ENCODE results near the gene RGCC. TPM values are rescaled to one million over a fixed set of nuclear protein-coding genes. Genes with fewer than 3 reads are reported as not detected.

The RGCC gene
- total RNA-seq, 2 donors from 2014 or later, result 66.3 to 112 TPM

DNA sequence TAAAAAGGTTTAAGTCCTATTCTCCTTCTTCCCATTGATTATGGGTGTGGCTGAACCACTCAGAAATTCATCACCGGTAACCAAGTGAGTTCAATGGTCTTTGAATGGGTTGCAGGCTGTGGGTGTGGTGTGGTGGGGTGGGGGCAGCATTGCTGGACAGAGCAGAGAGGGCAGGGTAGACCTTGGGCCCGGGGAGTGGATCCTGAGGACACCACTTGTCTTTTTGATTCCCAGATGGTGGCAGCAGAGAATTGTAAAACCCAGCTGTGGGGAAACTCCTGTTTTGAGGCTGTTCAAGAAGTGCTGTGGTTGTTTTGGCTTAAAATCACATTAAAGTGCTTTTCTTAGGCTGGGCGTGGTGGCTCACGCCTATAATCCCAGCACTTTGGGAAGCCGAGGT is 45.8 kb upstream of the RGCC start:
- no peaks in the 10 kb centered on the region for H3K4me1 ChIP-seq
- DNase-seq (peak in 1 of 4 donors; percentile 13), ATAC-seq (no peak)
- intact Hi-C loops (cut with DNase I), result no loop called here
- TF ChIP-seq POLR2A (IDR thresholded peaks at IDR 0.05), result no peak
- TF ChIP-seq, protein P1, sequence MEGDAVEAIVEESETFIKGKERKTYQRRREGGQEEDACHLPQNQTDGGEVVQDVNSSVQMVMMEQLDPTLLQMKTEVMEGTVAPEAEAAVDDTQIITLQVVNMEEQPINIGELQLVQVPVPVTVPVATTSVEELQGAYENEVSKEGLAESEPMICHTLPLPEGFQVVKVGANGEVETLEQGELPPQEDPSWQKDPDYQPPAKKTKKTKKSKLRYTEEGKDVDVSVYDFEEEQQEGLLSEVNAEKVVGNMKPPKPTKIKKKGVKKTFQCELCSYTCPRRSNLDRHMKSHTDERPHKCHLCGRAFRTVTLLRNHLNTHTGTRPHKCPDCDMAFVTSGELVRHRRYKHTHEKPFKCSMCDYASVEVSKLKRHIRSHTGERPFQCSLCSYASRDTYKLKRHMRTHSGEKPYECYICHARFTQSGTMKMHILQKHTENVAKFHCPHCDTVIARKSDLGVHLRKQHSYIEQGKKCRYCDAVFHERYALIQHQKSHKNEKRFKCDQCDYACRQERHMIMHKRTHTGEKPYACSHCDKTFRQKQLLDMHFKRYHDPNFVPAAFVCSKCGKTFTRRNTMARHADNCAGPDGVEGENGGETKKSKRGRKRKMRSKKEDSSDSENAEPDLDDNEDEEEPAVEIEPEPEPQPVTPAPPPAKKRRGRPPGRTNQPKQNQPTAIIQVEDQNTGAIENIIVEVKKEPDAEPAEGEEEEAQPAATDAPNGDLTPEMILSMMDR (IDR thresholded peaks at IDR 0.05), result peak in 1 of 7 experiments; percentile 15
- H3K27me3 ChIP-seq, result no peaks in the 10 kb centered on the region
- WGBS, 2 donors, result 54 to 56% methylated on average over 5 of the region's 5 CpGs
- H3K9me3 ChIP-seq, result no peaks in the 10 kb centered on the region
- H3K36me3 ChIP-seq (replicated peaks in 1 of 2; ENCODE audit: insufficient read depth in 1 of 2, low read depth in 2 of 2), result no peaks in the 10 kb centered on the region
- H3K27ac ChIP-seq, result no peak overlapping the region
- no peak overlapping the region for H3K4me3 ChIP-seq

DNA sequence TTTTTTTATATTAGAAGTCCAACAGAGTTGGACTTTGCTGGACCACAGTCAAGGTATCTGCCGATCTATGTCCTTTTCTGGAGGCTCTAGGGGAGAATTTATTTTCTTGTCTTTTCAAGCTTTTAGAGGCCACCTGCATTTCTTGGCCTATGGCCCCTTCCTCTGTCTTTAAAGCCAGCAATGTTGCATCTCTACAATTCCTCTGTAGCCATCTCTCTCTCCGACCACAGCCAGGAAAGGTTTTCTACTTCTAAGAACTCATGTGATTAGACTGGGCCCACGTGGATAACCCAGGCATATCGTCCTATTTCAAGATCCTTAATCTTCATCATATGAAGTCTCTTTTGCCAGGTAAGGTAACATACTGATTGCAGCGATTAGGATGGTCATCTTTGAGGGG is 43.5 kb upstream of the RGCC start:
- H3K27me3 ChIP-seq, result no peaks in the 10 kb centered on the region
- intact Hi-C loops (cut with DNase I), result no loop called here

DNA sequence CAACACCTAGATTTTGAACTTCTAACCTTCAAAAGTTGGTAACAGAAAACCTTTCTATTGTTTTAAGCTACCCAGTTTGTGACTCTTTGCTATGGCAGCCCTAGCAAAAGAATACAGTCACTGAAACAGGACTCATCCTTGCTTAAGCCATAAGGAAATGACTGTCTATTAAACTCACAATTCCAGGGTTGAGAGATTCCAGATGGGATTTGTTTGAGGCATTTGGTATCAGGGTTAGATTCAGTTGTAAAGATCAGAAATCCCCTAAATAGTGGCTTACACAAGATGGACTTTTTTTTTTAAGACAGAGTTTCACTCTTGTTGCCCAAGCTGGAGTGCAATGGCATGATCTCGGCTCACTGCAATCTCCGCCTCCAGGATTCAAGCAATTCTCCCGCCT is 41.1 kb upstream of the RGCC start:
- WGBS, 2 donors, result 29 to 89% methylated on average over 3 of the region's 3 CpGs
- Histone ChIP-seq H3K27me3 (no peaks in the 10 kb centered on the region), H3K27ac (no peak overlapping the region), H3K4me1 (no peaks in the 10 kb centered on the region), H3K9me3 (no peaks in the 10 kb centered on the region), H3K36me3 (replicated peaks in 1 of 2; ENCODE audit: insufficient read depth in 1 of 2, low read depth in 2 of 2) (no peaks in the 10 kb centered on the region), H3K4me3 (no peak overlapping the region)
- TF ChIP-seq, protein P1 (IDR thresholded peaks at IDR 0.05), result no peak
- no peak for TF ChIP-seq POLR2A (IDR thresholded peaks at IDR 0.05)
- ATAC-seq (no peak), DNase-seq (no peak)
- intact Hi-C loops (cut with DNase I), result no loop called here

More for the DNA sequence above, 43.5 kb upstream of the RGCC start:
- ATAC-seq (no peak), DNase-seq (no peak)
- Histone ChIP-seq H3K4me1 (no peaks in the 10 kb centered on the region), H3K9me3 (no peaks in the 10 kb centered on the region), H3K4me3 (no peak overlapping the region), H3K36me3 (replicated peaks in 1 of 2; ENCODE audit: insufficient read depth in 1 of 2, low read depth in 2 of 2) (no peaks in the 10 kb centered on the region), H3K27ac (no peak overlapping the region)
- 87 to 89% methylated on average over 5 of the region's 5 CpGs for WGBS, 2 donors
- TF ChIP-seq POLR2A (IDR thresholded peaks at IDR 0.05), result no peak
- TF ChIP-seq, protein P1 (IDR thresholded peaks at IDR 0.05), result no peak

DNA sequence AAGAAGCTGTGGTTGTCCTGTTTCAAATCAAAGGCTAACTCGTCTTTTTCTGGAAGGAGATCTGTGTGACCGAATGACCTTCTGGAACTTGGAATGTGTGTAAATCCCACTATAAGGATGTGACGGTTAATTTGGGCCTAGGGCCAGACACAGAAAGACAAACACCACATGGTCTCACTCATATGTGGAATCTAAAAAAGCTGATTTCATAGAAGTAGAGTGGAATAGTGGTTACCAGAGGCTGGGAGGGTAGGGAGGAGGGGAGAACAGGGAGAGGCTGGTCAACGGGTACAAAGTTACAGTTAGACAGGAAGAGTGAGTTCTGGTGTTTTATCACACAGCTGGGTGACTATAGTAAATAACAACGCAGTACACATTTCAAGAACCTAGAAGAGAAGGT is 39.3 kb upstream of the RGCC start:
- no peak for ATAC-seq
- TF ChIP-seq, protein P1 (IDR thresholded peaks at IDR 0.05), result no peak
- TF ChIP-seq POLR2A (IDR thresholded peaks at IDR 0.05), result no peak
- Histone ChIP-seq H3K9me3 (no peaks in the 10 kb centered on the region), H3K27ac (no peak overlapping the region), H3K4me3 (no peak overlapping the region), H3K36me3 (replicated peaks in 1 of 2; ENCODE audit: insufficient read depth in 1 of 2, low read depth in 2 of 2) (no peaks in the 10 kb centered on the region), H3K4me1 (peaks cover 4% of the 10 kb centered on the region), H3K27me3 (no peaks in the 10 kb centered on the region)
- intact Hi-C loops (cut with DNase I), result no loop called here
- 51 to 52% methylated on average over 5 of the region's 5 CpGs for WGBS, 2 donors
- DNase-seq, result no peak

DNA sequence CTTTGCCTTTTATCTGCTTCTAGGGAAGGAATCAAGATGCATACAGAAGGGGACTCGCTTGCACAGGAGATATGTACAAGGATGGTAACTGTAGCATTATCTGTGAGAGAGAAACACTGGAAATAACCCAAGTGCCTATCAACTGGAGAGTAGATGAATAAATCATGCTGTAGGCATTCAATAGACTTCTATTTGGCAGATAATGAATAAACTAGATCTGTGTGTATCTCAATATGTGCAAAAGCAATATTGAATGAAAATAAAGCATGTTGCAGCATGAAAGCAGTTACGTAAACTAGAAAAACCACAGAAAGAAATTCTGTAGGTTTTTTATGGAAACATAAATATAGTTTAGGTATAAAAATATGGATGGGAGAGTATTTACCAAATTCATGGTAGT is 38.6 kb upstream of the RGCC start:
- no peak for TF ChIP-seq POLR2A (IDR thresholded peaks at IDR 0.05)
- TF ChIP-seq, protein P1 (IDR thresholded peaks at IDR 0.05), result no peak
- intact Hi-C loops (cut with DNase I), result no loop called here
- Histone ChIP-seq H3K36me3 (replicated peaks in 1 of 2; ENCODE audit: insufficient read depth in 1 of 2, low read depth in 2 of 2) (no peaks in the 10 kb centered on the region), H3K27me3 (no peaks in the 10 kb centered on the region), H3K27ac (no peak overlapping the region), H3K4me1 (peaks cover 4% of the 10 kb centered on the region), H3K9me3 (no peaks in the 10 kb centered on the region), H3K4me3 (no peak overlapping the region)
- DNase-seq (no peak), ATAC-seq (no peak)
- WGBS, 2 donors, result 92 to 95% methylated on average over 2 of the region's 2 CpGs
